ENCODE data around the gene CARD10.

- TF ChIP-seq, protein P1, sequence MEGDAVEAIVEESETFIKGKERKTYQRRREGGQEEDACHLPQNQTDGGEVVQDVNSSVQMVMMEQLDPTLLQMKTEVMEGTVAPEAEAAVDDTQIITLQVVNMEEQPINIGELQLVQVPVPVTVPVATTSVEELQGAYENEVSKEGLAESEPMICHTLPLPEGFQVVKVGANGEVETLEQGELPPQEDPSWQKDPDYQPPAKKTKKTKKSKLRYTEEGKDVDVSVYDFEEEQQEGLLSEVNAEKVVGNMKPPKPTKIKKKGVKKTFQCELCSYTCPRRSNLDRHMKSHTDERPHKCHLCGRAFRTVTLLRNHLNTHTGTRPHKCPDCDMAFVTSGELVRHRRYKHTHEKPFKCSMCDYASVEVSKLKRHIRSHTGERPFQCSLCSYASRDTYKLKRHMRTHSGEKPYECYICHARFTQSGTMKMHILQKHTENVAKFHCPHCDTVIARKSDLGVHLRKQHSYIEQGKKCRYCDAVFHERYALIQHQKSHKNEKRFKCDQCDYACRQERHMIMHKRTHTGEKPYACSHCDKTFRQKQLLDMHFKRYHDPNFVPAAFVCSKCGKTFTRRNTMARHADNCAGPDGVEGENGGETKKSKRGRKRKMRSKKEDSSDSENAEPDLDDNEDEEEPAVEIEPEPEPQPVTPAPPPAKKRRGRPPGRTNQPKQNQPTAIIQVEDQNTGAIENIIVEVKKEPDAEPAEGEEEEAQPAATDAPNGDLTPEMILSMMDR (IDR thresholded peaks at IDR 0.05; ENCODE audit: poor library complexity, severe bottlenecking) = no peak
- TF ChIP-seq SMC3 (conservative IDR thresholded peaks at IDR 0.05; ENCODE audit: poor library complexity) (no peak), EZH2 (IDR thresholded peaks at IDR 0.05; ENCODE audit: borderline replicate concordance, insufficient read depth, low read length, poor library complexity, severe bottlenecking) (no peak), POLR2AphosphoS5 (IDR thresholded peaks at IDR 0.05) (no peak)
These were observed 31.6 kb downstream of the CARD10 start for GRCh38 chr22:37487571-37487970.
